Right renal cortex interstitium (tissue), 3 donors: Measurements from ENCODE around the gene TBL3. TPM values are rescaled to one million over a fixed set of nuclear protein-coding genes. Genes with fewer than 3 reads are reported as not detected.
A peak's percentile ranks its signal among the peaks of the same experiment; 100 is the strongest.

Experiments used
- DNase-seq, 3 donors: peaks; one replicate each; pipeline ENCODE4 v3.0.0-alpha.2; 2013; ENCODE audit warnings: low read depth in 3 of 3, low spot score in 2 of 3
- polyA plus RNA-seq, 3 donors: library from polyadenylated mRNA; unstranded; fragments of 120-200 nt; gene quantifications; one replicate each; pipeline ENCODE4 v1.2.1, GENCODE V29; 2013; ENCODE audit not compliant: insufficient read length in 3 of 3

The TBL3 gene
- polyA plus RNA-seq, 3 donors, result 27.4 to 34.3 (median 32.0) TPM

- no peak for DNase-seq
These were observed 41.7 kb downstream of the TBL3 start for GRCh38 chr16:2013527-2013926.

GRCh38 chr16:2015117-2015946 is 43.5 kb downstream of the TBL3 start:
- no peak for DNase-seq

- no peak for DNase-seq
These were observed 44.0 kb downstream of the TBL3 start for GRCh38 chr16:2015947-2016208.

- DNase-seq, result no peak
These were observed 44.6 kb downstream of the TBL3 start for GRCh38 chr16:2016407-2016922.

- no peak for DNase-seq
These were observed 47.7 kb downstream of the TBL3 start, which contains the start of gene NPW for GRCh38 chr16:2019518-2019920. Gene NPW (plus strand): TSS chr16:2019785.

GRCh38 chr16:2019921-2020831 is 48.3 kb downstream of the TBL3 start:
- no peak for DNase-seq

- no peak for DNase-seq
These were observed 50.9 kb downstream of the TBL3 start for GRCh38 chr16:2022723-2023091.

GRCh38 chr16:2023092-2024031 is 51.5 kb downstream of the TBL3 start:
- peak in 1 of 3 donors; percentile 87 for DNase-seq

GRCh38 chr16:2024032-2024420 is 52.2 kb downstream of the TBL3 start:
- no peak for DNase-seq

- no peak for DNase-seq
These were observed 53.4 kb downstream of the TBL3 start for GRCh38 chr16:2025251-2025650.

- no peak for DNase-seq
These were observed 54.1 kb downstream of the TBL3 start for GRCh38 chr16:2025878-2026460.

GRCh38 chr16:2026461-2027023 is 54.7 kb downstream of the TBL3 start, which contains the start of gene NHERF2:
Gene NHERF2 (plus strand): TSS chr16:2026902. CDS start chr16:2027006, 104 bp downstream.
- DNase-seq, result no peak

- DNase-seq, result no peak
These were observed 55.5 kb downstream of the TBL3 start for GRCh38 chr16:2027024-2028010.

- DNase-seq, result no peak
These were observed 56.3 kb downstream of the TBL3 start for GRCh38 chr16:2028146-2028545.

- no peak for DNase-seq
These were observed 56.9 kb downstream of the TBL3 start for GRCh38 chr16:2028620-2029220.

GRCh38 chr16:2029350-2029749 is 57.5 kb downstream of the TBL3 start:
- DNase-seq, result no peak

GRCh38 chr16:2030036-2030435 is 58.2 kb downstream of the TBL3 start:
- DNase-seq, result no peak

GRCh38 chr16:2031081-2031577 is 59.3 kb downstream of the TBL3 start:
- DNase-seq, result no peak
